Activated B cell treated with CpG ODN at 0.5 μM for 24 hours (primary cell): ENCODE results near the gene BRD1. TPM values are rescaled to one million over a fixed set of nuclear protein-coding genes. Genes with fewer than 3 reads are reported as not detected.

ENCODE experiments used
- ATAC-seq: fragments of 200-7000 bp; cut with Tn5 transposase; one replicate; pipeline ENCODE4 v1.10.0; 2021; ENCODE audit warnings: low read depth, mild to moderate bottlenecking, moderate library complexity
- CTCF ChIA-PET: fragments of 350-600 bp; sonication (Branson Sonifier 250); formaldehyde crosslinking; loops from one replicate; lab custom pipeline; 2021; ENCODE audit warnings: antibody characterized with exemption; lab: Charles Lee
- POLR2A ChIA-PET: fragments of 350-600 bp; sonication (Branson Sonifier 250); formaldehyde crosslinking; loops from one replicate; lab custom pipeline; 2021; ENCODE audit warnings: antibody characterized with exemption; lab: Charles Lee
- DNase-seq: peaks from one replicate; pipeline ENCODE4 v3.0.0; 2022
- H3K27ac Mint-ChIP-seq: one replicate; pipeline ENCODE4 v1.8.0; 2020; ENCODE audit warnings: mixed read lengths
- H3K27me3 Mint-ChIP-seq: one replicate; pipeline ENCODE4 v1.8.0; 2021; ENCODE audit warnings: mixed read lengths
- H3K36me3 Mint-ChIP-seq: one replicate; pipeline ENCODE4 v1.8.0; 2021; ENCODE audit warnings: low read depth, mixed read lengths
- H3K4me1 Mint-ChIP-seq: one replicate; pipeline ENCODE4 v1.8.0; 2021; ENCODE audit warnings: mixed read lengths
- H3K4me3 Mint-ChIP-seq: one replicate; pipeline ENCODE4 v1.8.0; 2020; ENCODE audit warnings: mild to moderate bottlenecking, mixed read lengths
- H3K9me3 Mint-ChIP-seq: one replicate; pipeline ENCODE4 v1.8.0; 2020; ENCODE audit warnings: mixed read lengths
- intact Hi-C: fragments of 100-400 bp; cut with micrococcal nuclease; formaldehyde crosslinking; loops from one replicate; pipeline ENCODE4 v1.15.1; 2024
- total RNA-seq: library from RNA; stranded (reverse); gene quantifications from 2 replicates; pipeline ENCODE4 v1.2.3, GENCODE V29; 2022
- TF ChIP-seq, protein P1 (sequence below): fragments of 200-600 bp; IDR thresholded peaks from one replicate; pipeline ENCODE4 v1.8.0; 2022; ENCODE audit warnings: antibody characterized with exemption, mild to moderate bottlenecking

Gene BRD1
- total RNA-seq, 1 donor from 2014 or later, result 45.8 TPM

DNA sequence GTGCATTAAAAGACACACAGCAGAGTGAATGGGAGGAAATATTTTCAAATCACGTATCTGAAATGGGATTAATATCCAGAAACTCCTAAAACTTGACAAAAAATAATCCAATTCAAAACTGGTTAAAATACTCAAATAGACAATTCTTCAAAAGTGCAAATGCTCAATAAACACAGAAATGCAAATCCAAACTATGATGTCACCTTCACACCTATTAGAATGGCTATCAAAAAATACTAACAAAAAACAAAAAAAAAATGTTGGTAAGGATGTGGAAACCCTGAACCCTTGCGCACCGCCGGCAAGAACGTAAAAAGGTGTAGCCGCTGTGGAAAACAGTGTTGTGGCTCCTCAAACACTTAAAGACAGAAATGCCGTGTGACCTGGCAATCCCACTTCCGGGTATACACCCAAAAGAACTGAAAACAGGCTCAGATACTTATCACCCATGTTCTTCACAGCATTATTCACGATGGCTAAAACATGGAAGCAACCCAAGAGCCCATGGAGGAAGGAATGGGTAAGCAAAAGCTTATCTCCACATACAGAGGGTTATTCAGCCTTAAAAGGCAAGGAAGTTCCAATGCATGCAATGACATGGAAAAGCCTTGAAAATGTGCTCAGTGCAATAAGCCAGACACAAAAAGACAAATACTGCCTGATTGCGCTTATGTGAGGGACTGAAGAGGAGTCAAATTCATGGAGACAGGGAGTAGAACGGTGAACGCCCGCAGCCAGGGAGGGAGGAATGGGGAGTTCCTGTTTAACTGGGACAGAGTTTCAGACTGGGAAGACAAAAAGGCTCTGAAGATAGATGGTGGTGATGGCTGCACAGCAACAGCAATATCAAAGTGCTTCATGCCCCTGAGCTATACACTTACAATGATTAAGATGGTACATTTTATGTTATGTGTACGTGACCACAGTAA lies 19.6 kb downstream of the BRD1 start:
- H3K36me3 Mint-ChIP-seq, result peaks cover 35% of the 10 kb centered on the region
- H3K4me3 Mint-ChIP-seq, result no peak overlapping the region
- ChIA-PET POLR2A (no interaction called here), CTCF (no interaction called here)
- no peaks in the 10 kb centered on the region for H3K27me3 Mint-ChIP-seq
- peaks cover 59% of the 10 kb centered on the region for H3K4me1 Mint-ChIP-seq
- no peak for ATAC-seq
- H3K27ac Mint-ChIP-seq, result no peak overlapping the region
- TF ChIP-seq, protein P1, sequence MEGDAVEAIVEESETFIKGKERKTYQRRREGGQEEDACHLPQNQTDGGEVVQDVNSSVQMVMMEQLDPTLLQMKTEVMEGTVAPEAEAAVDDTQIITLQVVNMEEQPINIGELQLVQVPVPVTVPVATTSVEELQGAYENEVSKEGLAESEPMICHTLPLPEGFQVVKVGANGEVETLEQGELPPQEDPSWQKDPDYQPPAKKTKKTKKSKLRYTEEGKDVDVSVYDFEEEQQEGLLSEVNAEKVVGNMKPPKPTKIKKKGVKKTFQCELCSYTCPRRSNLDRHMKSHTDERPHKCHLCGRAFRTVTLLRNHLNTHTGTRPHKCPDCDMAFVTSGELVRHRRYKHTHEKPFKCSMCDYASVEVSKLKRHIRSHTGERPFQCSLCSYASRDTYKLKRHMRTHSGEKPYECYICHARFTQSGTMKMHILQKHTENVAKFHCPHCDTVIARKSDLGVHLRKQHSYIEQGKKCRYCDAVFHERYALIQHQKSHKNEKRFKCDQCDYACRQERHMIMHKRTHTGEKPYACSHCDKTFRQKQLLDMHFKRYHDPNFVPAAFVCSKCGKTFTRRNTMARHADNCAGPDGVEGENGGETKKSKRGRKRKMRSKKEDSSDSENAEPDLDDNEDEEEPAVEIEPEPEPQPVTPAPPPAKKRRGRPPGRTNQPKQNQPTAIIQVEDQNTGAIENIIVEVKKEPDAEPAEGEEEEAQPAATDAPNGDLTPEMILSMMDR, result no peak
- intact Hi-C loops, result no loop called here
- DNase-seq, result no peak
- H3K9me3 Mint-ChIP-seq, result no peaks in the 10 kb centered on the region

DNA sequence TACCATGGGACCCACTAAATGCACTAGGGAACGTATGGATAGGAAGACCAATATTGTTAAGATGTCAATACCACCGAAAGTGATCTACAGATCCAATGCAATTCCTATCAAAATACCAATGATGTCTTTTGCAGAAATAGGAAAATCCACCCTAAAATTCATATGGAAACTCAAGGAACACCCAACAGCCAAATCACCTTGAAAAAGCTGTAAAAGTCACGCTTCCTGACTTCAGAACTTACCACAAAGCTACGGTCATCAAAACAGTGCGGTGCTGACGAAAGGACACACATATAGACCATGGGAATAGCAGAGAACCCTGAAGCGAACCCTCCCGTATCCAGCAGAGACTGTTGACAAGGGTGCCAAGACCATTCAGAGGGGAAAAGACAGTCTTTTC lies 20.5 kb downstream of the BRD1 start:
- no peak for ATAC-seq
- Mint-ChIP-seq H3K9me3 (no peaks in the 10 kb centered on the region), H3K4me1 (peaks cover 60% of the 10 kb centered on the region), H3K27me3 (no peaks in the 10 kb centered on the region), H3K27ac (no peak overlapping the region), H3K4me3 (no peak overlapping the region), H3K36me3 (peaks cover 41% of the 10 kb centered on the region)
- no peak for DNase-seq
- POLR2A ChIA-PET, result no interaction called here
- intact Hi-C loops, result no loop called here
- CTCF ChIA-PET, result no interaction called here
- TF ChIP-seq, protein P1, result no peak

DNA sequence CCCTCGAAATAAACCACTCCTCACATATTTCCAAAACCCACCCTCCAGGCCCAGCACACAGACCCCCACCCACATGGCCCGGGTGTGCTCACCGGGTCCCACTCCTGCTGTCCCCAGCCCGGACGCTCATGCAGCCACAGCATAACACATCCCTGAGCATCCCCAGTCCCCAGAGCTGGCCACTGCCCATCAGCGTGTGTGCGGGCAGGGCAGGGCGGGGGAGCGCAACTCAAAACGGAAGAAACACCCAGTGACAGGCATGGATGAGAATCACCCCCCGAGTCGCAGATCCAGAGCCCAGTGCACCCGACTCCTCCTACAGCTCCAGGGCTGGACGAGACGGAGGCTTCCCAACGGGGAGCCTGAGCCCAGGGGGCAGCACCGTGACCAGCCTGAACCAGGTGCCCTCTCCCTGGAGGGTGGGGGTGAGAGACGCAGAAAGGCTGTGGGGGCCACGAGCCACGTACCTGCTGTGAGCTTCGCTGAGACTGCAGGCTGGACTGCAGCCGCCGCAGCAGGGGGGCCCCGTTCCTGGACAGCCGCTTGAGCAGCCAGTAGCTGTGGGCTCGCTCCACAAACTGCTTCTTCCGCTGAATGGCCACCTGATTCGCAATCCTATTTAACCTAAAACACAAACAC lies 23.8 kb downstream of the BRD1 start:
- no peak overlapping the region for H3K4me3 Mint-ChIP-seq
- no peaks in the 10 kb centered on the region for H3K9me3 Mint-ChIP-seq
- H3K4me1 Mint-ChIP-seq, result peaks cover 37% of the 10 kb centered on the region
- ChIA-PET CTCF (no interaction called here), POLR2A (no interaction called here)
- intact Hi-C loops, result no loop called here
- no peaks in the 10 kb centered on the region for H3K27me3 Mint-ChIP-seq
- peaks cover 53% of the 10 kb centered on the region for H3K36me3 Mint-ChIP-seq
- ATAC-seq (no peak), DNase-seq (no peak)
- no peak overlapping the region for H3K27ac Mint-ChIP-seq
- TF ChIP-seq, protein P1, result no peak

DNA sequence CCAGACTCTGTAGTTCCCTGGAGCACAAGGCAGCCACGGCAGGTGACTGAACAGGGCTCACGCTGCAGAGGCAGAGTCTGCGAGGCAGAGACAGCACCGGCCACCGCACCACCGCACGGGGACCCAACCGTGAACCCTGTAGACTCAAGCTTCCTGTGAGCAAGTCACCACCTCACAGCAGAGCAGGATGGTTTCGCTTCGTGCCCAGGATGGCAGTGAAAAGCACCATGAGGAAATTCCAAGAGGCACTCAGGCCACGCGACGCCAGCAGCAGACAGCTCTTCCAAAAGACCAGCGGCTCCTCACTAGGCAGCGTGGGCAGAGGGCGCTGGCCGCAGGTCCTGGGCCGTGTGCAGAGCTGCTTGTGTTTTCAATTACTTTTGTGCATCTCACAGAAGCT lies 24.5 kb downstream of the BRD1 start:
- Mint-ChIP-seq H3K4me1 (peaks cover 32% of the 10 kb centered on the region), H3K27me3 (no peaks in the 10 kb centered on the region), H3K36me3 (peaks cover 55% of the 10 kb centered on the region), H3K27ac (no peak overlapping the region), H3K4me3 (no peak overlapping the region), H3K9me3 (no peaks in the 10 kb centered on the region)
- ChIA-PET CTCF (no interaction called here), POLR2A (no interaction called here)
- DNase-seq, result no peak
- intact Hi-C loops, result no loop called here
- TF ChIP-seq, protein P1, result no peak
- peak; percentile 42 for ATAC-seq

DNA sequence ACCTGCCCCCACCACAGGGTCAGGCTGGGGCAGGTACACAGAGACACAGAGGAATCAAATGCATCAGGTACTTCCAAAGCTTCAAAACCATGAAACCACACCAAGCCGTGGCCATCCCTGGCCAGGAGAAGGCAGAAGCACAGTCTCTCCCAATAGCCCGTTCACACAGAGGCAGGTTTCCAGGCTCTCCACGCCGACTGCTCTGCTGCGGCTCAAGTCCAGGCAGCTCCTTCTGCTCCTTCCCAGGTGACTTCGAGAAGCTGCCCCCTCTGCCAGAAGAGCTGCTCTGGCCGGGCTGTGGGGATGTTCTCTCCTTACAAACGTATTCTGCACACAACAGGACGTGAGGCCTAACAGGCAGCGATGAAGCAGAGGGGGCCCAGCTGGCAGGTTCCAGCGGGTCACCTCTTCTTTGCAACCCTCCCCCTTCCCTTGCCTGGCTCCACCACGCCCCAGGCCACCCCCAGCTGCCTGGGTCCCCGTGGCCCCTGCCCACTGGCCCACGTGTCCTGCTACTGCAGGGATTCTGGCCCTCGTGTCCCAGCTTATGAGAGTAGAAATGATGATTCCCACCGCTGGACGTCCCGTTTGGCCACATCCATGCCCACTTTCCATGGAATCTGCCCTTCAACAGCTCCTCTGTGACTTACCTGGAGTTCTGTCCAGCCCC lies 26.1 kb downstream of the BRD1 start:
- TF ChIP-seq, protein P1, result no peak
- Mint-ChIP-seq H3K9me3 (no peaks in the 10 kb centered on the region), H3K27ac (no peak overlapping the region), H3K4me1 (peaks cover 20% of the 10 kb centered on the region), H3K27me3 (no peaks in the 10 kb centered on the region), H3K4me3 (no peak overlapping the region), H3K36me3 (peaks cover 65% of the 10 kb centered on the region)
- CTCF ChIA-PET, result no interaction called here
- ATAC-seq (no peak), DNase-seq (no peak)
- POLR2A ChIA-PET, result no interaction called here
- intact Hi-C loops, result no loop called here
